Trophoblast cell (in vitro differentiated cells and primary cell): ENCODE data around the gene OGFR.

Experiments
- DNase-seq, 2 donors: peaks; one replicate each; pipeline ENCODE4 v3.0.0-alpha.2; 2016
- H2AFZ ChIP-seq: 2 replicates; pipeline ENCODE4 v1.6.1; 2013; ENCODE audit warnings: low read length, moderate library complexity, mild to moderate bottlenecking; ENCODE audit not compliant: insufficient read depth, poor library complexity
- H2AK5ac ChIP-seq: 2 replicates; pipeline ENCODE4 v1.6.1; 2013; ENCODE audit warnings: mild to moderate bottlenecking, low read length
- H2BK120ac ChIP-seq: 2 replicates; pipeline ENCODE4 v1.6.1; 2013; ENCODE audit warnings: low read length, mild to moderate bottlenecking, moderate library complexity; ENCODE audit not compliant: insufficient read depth, poor library complexity
- H2BK12ac ChIP-seq: 2 replicates; pipeline ENCODE4 v1.6.1; 2013; ENCODE audit warnings: mild to moderate bottlenecking, low read length, moderate library complexity
- H2BK5ac ChIP-seq: 2 replicates; pipeline ENCODE4 v1.6.1; 2013; ENCODE audit warnings: low read length, low read depth, moderate library complexity, mild to moderate bottlenecking; ENCODE audit not compliant: poor library complexity
- H3K14ac ChIP-seq: 2 replicates; pipeline ENCODE4 v1.6.1; 2013; ENCODE audit warnings: mild to moderate bottlenecking, low read length
- H3K18ac ChIP-seq: 2 replicates; pipeline ENCODE4 v1.6.1; 2013; ENCODE audit warnings: mild to moderate bottlenecking, low read length
- H3K23ac ChIP-seq: 2 replicates; pipeline ENCODE4 v1.6.1; 2013; ENCODE audit warnings: low read length
- H3K27ac ChIP-seq: 2 replicates; pipeline ENCODE4 v1.5.1; 2013; ENCODE audit warnings: low read depth, mild to moderate bottlenecking, inconsistent platforms, low read length, moderate library complexity
- H3K27me3 ChIP-seq: 2 replicates; pipeline ENCODE4 v1.6.1; 2013; ENCODE audit warnings: inconsistent platforms, mild to moderate bottlenecking, low read length, moderate library complexity; ENCODE audit not compliant: insufficient read depth
- H3K36me3 ChIP-seq, 2 experiments: 1 replicate in 1 of 2; 2 replicates in 1 of 2; pipeline ENCODE4 v1.6.1; 2013; ENCODE audit warnings: low read length in 2 of 2, mild to moderate bottlenecking in 2 of 2, moderate library complexity in 1 of 2; ENCODE audit not compliant: insufficient read depth in 2 of 2, control insufficient read depth in 1 of 2
- H3K4ac ChIP-seq: 2 replicates; pipeline ENCODE4 v1.6.1; 2013; ENCODE audit warnings: low read depth, mild to moderate bottlenecking, low read length, moderate library complexity
- H3K4me1 ChIP-seq, 2 experiments: 1 replicate in 1 of 2; 2 replicates in 1 of 2; pipeline ENCODE4 v1.6.1; 2013; ENCODE audit warnings: low read length in 2 of 2, mild to moderate bottlenecking in 2 of 2, moderate library complexity in 1 of 2; ENCODE audit not compliant: insufficient read depth in 2 of 2, control insufficient read depth in 1 of 2
- H3K4me2 ChIP-seq: 2 replicates; pipeline ENCODE4 v1.6.1; 2013; ENCODE audit warnings: inconsistent platforms, mild to moderate bottlenecking, low read length, moderate library complexity
- H3K4me3 ChIP-seq: 2 replicates; pipeline ENCODE4 v1.5.1; 2013; ENCODE audit warnings: mild to moderate bottlenecking, low read depth, low read length, inconsistent platforms
- H3K79me1 ChIP-seq: one replicate; pipeline ENCODE4 v1.6.1; 2013; ENCODE audit warnings: low read length
- H3K79me2 ChIP-seq: 2 replicates; pipeline ENCODE4 v1.6.1; 2013; ENCODE audit warnings: low read length, mild to moderate bottlenecking; ENCODE audit not compliant: control insufficient read depth, insufficient read depth, poor library complexity
- H3K9ac ChIP-seq: 2 replicates; pipeline ENCODE4 v1.6.1; 2013; ENCODE audit warnings: mild to moderate bottlenecking, low read length
- H3K9me3 ChIP-seq: 2 replicates; pipeline ENCODE4 v1.6.1; 2013; ENCODE audit warnings: low read depth, mild to moderate bottlenecking, control low read depth, inconsistent platforms, low read length; ENCODE audit not compliant: insufficient read depth
- H4K12ac ChIP-seq: 2 replicates; pipeline ENCODE4 v1.6.1; 2013; ENCODE audit warnings: low read depth, mild to moderate bottlenecking, low read length, moderate library complexity
- H4K8ac ChIP-seq: 2 replicates; pipeline ENCODE4 v1.6.1; 2013; ENCODE audit warnings: low read depth, mild to moderate bottlenecking, low read length, moderate library complexity
- H4K91ac ChIP-seq: one replicate; pipeline ENCODE4 v1.6.1; 2013; ENCODE audit warnings: low read depth, mild to moderate bottlenecking, low read length, moderate library complexity
- WGBS: extraction: QIAGEN DNeasy Blood & Tissue Kit; methylation state at CpG from one replicate; pipeline ENCODE4 v1.1.7; 2013; ENCODE audit warnings: missing lambda C conversion rate; ENCODE audit not compliant: insufficient read length, insufficient coverage; ENCODE audit errors: extremely low coverage; 5-methylcytosine and 5-hydroxymethylcytosine counted together

Gene OGFR

GRCh38 chr20:62770916-62771315, 33.7 kb upstream of the OGFR start:
- H3K4me3 ChIP-seq = no peak overlapping the region
- no peaks in the 10 kb centered on the region for H3K79me1 ChIP-seq
- peaks cover 4 to 13% of the 10 kb centered on the region in 2 experiments for H3K4me1 ChIP-seq
- H2BK120ac ChIP-seq = no peak overlapping the region
- no peak overlapping the region for H2BK5ac ChIP-seq
- H4K12ac ChIP-seq = no peak overlapping the region
- DNase-seq = no peak
- peaks cover 3% of the 10 kb centered on the region for H3K9me3 ChIP-seq
- H4K8ac ChIP-seq = no peak overlapping the region
- no peak overlapping the region for H2AK5ac ChIP-seq
- no peak overlapping the region for H3K27ac ChIP-seq
- no peak overlapping the region for H2BK12ac ChIP-seq
- H3K9ac ChIP-seq = no peak overlapping the region
- H3K27me3 ChIP-seq = no peaks in the 10 kb centered on the region
- WGBS = no CpG with 5 or more reads among the region's 14 CpGs
- no peak overlapping the region for H2AFZ ChIP-seq
- H3K79me2 ChIP-seq = no peaks in the 10 kb centered on the region
- H3K18ac ChIP-seq = no peak overlapping the region
- H4K91ac ChIP-seq = no peak overlapping the region
- H3K4me2 ChIP-seq = no peak overlapping the region
- H3K4ac ChIP-seq = no peak overlapping the region
- no peaks in the 10 kb centered on the region for H3K36me3 ChIP-seq
- no peak overlapping the region for H3K14ac ChIP-seq
- no peak overlapping the region for H3K23ac ChIP-seq

DNA sequence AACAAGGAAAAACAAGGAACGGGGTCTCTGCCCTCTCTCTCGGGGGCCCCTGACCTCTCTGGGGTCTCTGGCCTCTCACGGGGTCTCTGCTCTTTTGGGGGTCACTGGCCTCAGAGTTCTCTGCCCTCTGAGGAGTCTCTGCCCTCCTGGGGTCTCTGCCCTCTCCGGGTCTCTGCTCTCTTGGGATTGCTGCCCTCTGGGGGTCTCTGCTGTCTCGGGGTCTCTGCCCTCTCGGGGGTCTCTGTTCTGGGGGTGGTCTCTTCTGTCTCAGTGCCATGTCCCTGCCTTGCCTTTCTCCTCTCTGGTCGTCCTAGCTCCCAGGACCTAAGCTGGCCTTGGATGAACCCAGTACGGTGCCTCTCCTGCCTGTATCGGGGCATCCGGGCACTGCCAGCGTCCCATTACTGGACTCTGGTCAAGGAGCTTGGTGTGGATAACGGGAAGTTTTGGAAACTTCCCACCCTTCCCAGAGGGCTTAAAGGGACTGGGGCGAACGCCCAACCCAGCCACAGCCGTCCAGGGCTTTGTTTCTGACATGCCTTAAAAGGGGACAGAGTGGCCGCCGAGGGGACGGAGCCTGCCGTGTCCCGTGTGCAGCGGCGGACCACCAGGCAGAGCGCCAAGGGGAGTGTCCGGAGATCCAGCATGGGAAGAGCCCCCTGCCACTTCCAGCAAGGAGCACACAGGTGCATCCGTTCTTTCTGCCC, 33.1 kb upstream of the OGFR start:
- Histone ChIP-seq H2BK120ac (no peak overlapping the region), H3K4ac (no peak overlapping the region), H3K9ac (no peak overlapping the region), H4K12ac (no peak overlapping the region), H4K91ac (no peak overlapping the region), H3K4me2 (no peak overlapping the region), H3K14ac (no peak overlapping the region), H3K9me3 (peaks cover 3% of the 10 kb centered on the region), H2BK12ac (no peak overlapping the region), H4K8ac (no peak overlapping the region), H3K79me1 (no peaks in the 10 kb centered on the region), H3K27ac (no peak overlapping the region), H2AK5ac (no peak overlapping the region), H2AFZ (no peak overlapping the region), H3K36me3 (no peaks in the 10 kb centered on the region), H3K79me2 (no peaks in the 10 kb centered on the region), H3K4me1 (peaks cover 4 to 13% of the 10 kb centered on the region in 2 experiments), H3K4me3 (no peak overlapping the region), H3K27me3 (no peaks in the 10 kb centered on the region), H3K18ac (no peak overlapping the region), H2BK5ac (no peak overlapping the region), H3K23ac (no peak overlapping the region)
- no peak for DNase-seq
- no CpG with 5 or more reads among the region's 25 CpGs for WGBS

DNA sequence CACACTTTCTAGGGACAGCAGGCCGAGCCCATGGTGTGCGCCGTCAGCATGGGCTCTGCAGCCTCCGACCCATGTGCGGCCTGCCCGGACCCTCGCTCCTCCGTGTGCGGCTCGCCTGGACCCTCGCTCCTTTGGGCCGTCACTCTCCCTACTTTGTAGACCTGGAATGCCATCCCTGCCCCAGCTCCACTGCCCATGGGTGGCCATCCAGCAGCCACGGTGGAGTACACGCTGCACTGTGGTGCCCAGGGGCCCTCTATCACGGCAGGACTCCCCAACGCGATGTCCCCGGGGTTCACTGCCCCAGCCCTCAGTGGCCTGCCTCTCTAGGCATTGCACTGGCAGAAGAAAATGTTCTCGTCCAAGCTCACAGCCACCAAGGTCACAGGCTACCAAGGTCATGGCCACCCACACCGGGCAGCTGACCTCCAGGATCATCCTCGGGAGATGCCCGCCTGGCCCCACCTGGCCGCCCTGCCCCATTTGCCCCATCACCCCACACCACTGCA, 32.5 kb upstream of the OGFR start:
- no peak overlapping the region for H4K8ac ChIP-seq
- H3K4me3 ChIP-seq = no peak overlapping the region
- H3K9ac ChIP-seq = no peak overlapping the region
- no peak overlapping the region for H2AK5ac ChIP-seq
- H3K79me2 ChIP-seq = no peaks in the 10 kb centered on the region
- H4K91ac ChIP-seq = no peak overlapping the region
- no peaks in the 10 kb centered on the region for H3K36me3 ChIP-seq
- H3K27ac ChIP-seq = no peak overlapping the region
- H2BK120ac ChIP-seq = no peak overlapping the region
- H3K4me1 ChIP-seq = peaks cover 4 to 15% of the 10 kb centered on the region in 2 experiments
- H3K79me1 ChIP-seq = no peaks in the 10 kb centered on the region
- H3K18ac ChIP-seq = no peak overlapping the region
- no peak overlapping the region for H3K23ac ChIP-seq
- no peaks in the 10 kb centered on the region for H3K27me3 ChIP-seq
- no peak overlapping the region for H3K4ac ChIP-seq
- WGBS = no CpG with 5 or more reads among the region's 23 CpGs
- H2BK5ac ChIP-seq = no peak overlapping the region
- DNase-seq = no peak
- no peak overlapping the region for H4K12ac ChIP-seq
- no peak overlapping the region for H2AFZ ChIP-seq
- H3K4me2 ChIP-seq = no peak overlapping the region
- peaks cover 5% of the 10 kb centered on the region for H3K9me3 ChIP-seq
- no peak overlapping the region for H3K14ac ChIP-seq
- H2BK12ac ChIP-seq = no peak overlapping the region

DNA sequence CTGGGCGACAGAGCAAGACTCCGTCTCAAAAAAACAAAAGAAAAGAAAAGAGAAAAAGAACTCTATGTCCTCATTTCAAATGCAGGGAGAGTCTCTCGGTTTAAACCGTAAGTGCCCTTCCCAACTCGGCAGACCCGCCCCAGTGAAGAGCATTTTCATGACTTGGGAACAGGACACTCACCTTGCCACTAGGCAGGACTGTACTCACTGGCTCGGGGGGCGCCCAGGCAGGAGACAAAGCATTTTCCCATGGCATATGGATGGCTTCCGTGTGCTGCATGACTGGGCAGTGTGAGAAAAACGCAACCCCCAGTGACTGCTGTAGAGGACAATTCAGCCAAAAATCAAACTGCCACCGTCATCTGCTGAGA, 32.0 kb upstream of the OGFR start:
- Histone ChIP-seq H4K91ac (no peak overlapping the region), H3K4me1 (peaks cover 4 to 15% of the 10 kb centered on the region in 2 experiments), H3K27ac (no peak overlapping the region), H3K18ac (no peak overlapping the region), H3K14ac (no peak overlapping the region), H3K9ac (no peak overlapping the region), H4K12ac (no peak overlapping the region), H3K79me1 (no peaks in the 10 kb centered on the region), H3K4me2 (no peak overlapping the region), H3K4ac (no peak overlapping the region), H3K23ac (no peak overlapping the region), H3K9me3 (peaks cover 7% of the 10 kb centered on the region), H3K36me3 (no peaks in the 10 kb centered on the region), H2BK12ac (no peak overlapping the region), H3K27me3 (no peaks in the 10 kb centered on the region), H2AK5ac (no peak overlapping the region), H2BK5ac (no peak overlapping the region), H4K8ac (no peak overlapping the region), H3K4me3 (no peak overlapping the region), H3K79me2 (no peaks in the 10 kb centered on the region), H2BK120ac (no peak overlapping the region), H2AFZ (no peak overlapping the region)
- no peak for DNase-seq
- WGBS = no CpG with 5 or more reads among the region's 11 CpGs
